HCT116 (cell line): ENCODE data around the gene TMEM175. TPM values are rescaled to one million over a fixed set of nuclear protein-coding genes. Genes with fewer than 3 reads are reported as not detected.

ENCODE experiments used
- ATAC-seq: fragments of 200-7000 bp; cut with Tn5 transposase; 2 replicates; pipeline ENCODE4 v1.9.1; 2020; ENCODE audit warnings: mild to moderate bottlenecking, moderate library complexity
- BruUV-seq: library from RNA; stranded (reverse); fragments of 400-500 nt; replicated peaks from 2 replicates; lab custom pipeline; 2021; lab: Mats Ljungman, UMichigan
- CTCF ChIA-PET: fragments of 300-600 bp; sonication (Branson Sonifier 250); formaldehyde crosslinking; loops from one replicate; lab custom pipeline; 2021; ENCODE audit warnings: antibody characterized with exemption; lab: Charles Lee
- POLR2A ChIA-PET: fragments of 300-600, 350-600 bp; sonication (Branson Sonifier 250); formaldehyde crosslinking; loops from one replicate; lab custom pipeline; 2021; ENCODE audit warnings: antibody characterized with exemption; lab: Charles Lee
- RAD21 ChIA-PET, 2 experiments: fragments of 300-600 bp; sonication (Branson Sonifier 250); formaldehyde crosslinking; loops; one replicate each; lab custom pipeline; 2023; ENCODE audit warnings: low total read pairs in 2 of 2; ENCODE audit not compliant: uncharacterized antibody in 2 of 2, unreplicated experiment in 2 of 2, low non-redundant PET in 1 of 2; lab: Charles Lee
- DNase-seq: peaks from one replicate; pipeline ENCODE4 v3.0.0-alpha.2; 2010; ENCODE audit warnings: low read depth, low spot score
- H2AFZ ChIP-seq: fragments of 200-600 bp; shearing (Covaris generic), sonication (generic); 2 replicates; pipeline ENCODE4 v1.6.1; 2017; ENCODE audit warnings: low read depth, mixed run types, mixed read lengths, antibody characterized with exemption, low read length; ENCODE audit not compliant: poor library complexity, severe bottlenecking
- H3K27ac ChIP-seq: 2 replicates; pipeline ENCODE4 v1.5.1; 2012; ENCODE audit warnings: low read depth, low read length
- H3K27me3 ChIP-seq: fragments of 200-600 bp; sonication (generic); 2 replicates; pipeline ENCODE4 v1.6.1; 2016; ENCODE audit warnings: mixed run types, low read length, mixed read lengths; ENCODE audit not compliant: insufficient read depth
- H3K36me3 ChIP-seq, 2 experiments: fragments of 200-500 bp in 1 of 2; fragments of 200-600 bp in 1 of 2; sonication (Bioruptor generic) in 1 of 2; sonication (generic) in 1 of 2; 2 replicates each; pipeline versions ENCODE4 v1.5.1 to v1.6.1; 2014 to 2016; ENCODE audit warnings: low read length in 2 of 2, inconsistent platforms in 1 of 2, mixed read lengths in 1 of 2, mixed run types in 1 of 2; ENCODE audit not compliant: insufficient read depth in 2 of 2, control insufficient read depth in 1 of 2
- H3K4me1 ChIP-seq, 2 experiments: fragments of 200-600 bp in 1 of 2; sonication (generic) in 1 of 2; 2 replicates each; pipeline versions ENCODE4 v1.5.1 to v1.6.1; 2012 to 2017; ENCODE audit warnings: low read length in 2 of 2, inconsistent platforms in 1 of 2, mild to moderate bottlenecking in 1 of 2, mixed read lengths in 1 of 2, mixed run types in 1 of 2, moderate library complexity in 1 of 2; ENCODE audit not compliant: insufficient read depth in 2 of 2, control insufficient read depth in 1 of 2
- H3K4me2 ChIP-seq: fragments of 200-600 bp; sonication (generic); 2 replicates; pipeline ENCODE4 v1.6.1; 2017; ENCODE audit warnings: mixed run types, low read length, mixed read lengths
- H3K4me3 ChIP-seq, 2 experiments: fragments of 200-600 bp in 1 of 2; sonication (generic) in 1 of 2; replicated peaks in 1 of 2; 2 replicates each; pipeline ENCODE4 v1.5.1; 2011 to 2016; ENCODE audit warnings: low read length in 2 of 2, control low read depth in 1 of 2, low read depth in 1 of 2, mild to moderate bottlenecking in 1 of 2, mixed read lengths in 1 of 2, mixed run types in 1 of 2
- H3K79me2 ChIP-seq: fragments of 200-600 bp; sonication (generic); 2 replicates; pipeline ENCODE4 v1.6.1; 2017; ENCODE audit warnings: mild to moderate bottlenecking, mixed run types, low read length, moderate library complexity, mixed read lengths; ENCODE audit not compliant: insufficient read depth
- H3K9ac ChIP-seq: fragments of 200-600 bp; sonication (generic); 2 replicates; pipeline ENCODE4 v1.6.1; 2016; ENCODE audit warnings: low read length, mixed read lengths
- H3K9me2 ChIP-seq: fragments of 200-600 bp; sonication (generic), shearing (Covaris generic); 2 replicates; pipeline ENCODE4 v1.6.1; 2017; ENCODE audit warnings: mixed run types, mild to moderate bottlenecking, moderate library complexity; ENCODE audit not compliant: insufficient read depth
- H3K9me3 ChIP-seq, 2 experiments: fragments of 200-500 bp in 1 of 2; fragments of 200-600 bp in 1 of 2; sonication (Bioruptor generic) in 1 of 2; sonication (generic) in 1 of 2; 2 replicates each; pipeline ENCODE4 v1.6.1; 2014 to 2017; ENCODE audit warnings: low read length in 2 of 2, mixed read lengths in 2 of 2, inconsistent platforms in 1 of 2, low read depth in 1 of 2, mild to moderate bottlenecking in 1 of 2, mixed run types in 1 of 2, moderate library complexity in 1 of 2; ENCODE audit not compliant: control insufficient read depth in 1 of 2, insufficient read depth in 1 of 2
- H4K20me1 ChIP-seq: fragments of 200-600 bp; sonication (generic), shearing (Covaris generic); 2 replicates; pipeline ENCODE4 v1.6.1; 2017; ENCODE audit warnings: mixed run types, mild to moderate bottlenecking, moderate library complexity; ENCODE audit not compliant: insufficient read depth
- CBX3 ChIP-seq: IDR thresholded peaks from 2 replicates; pipeline ENCODE4 v1.6.1; 2012; ENCODE audit warnings: low read depth
- CEBPB ChIP-seq: IDR thresholded peaks from 2 replicates; pipeline ENCODE4 v1.6.1; 2012; ENCODE audit warnings: low read depth
- ELF1 ChIP-seq: IDR thresholded peaks from 2 replicates; pipeline ENCODE4 v1.6.1; 2012; ENCODE audit warnings: low read depth, borderline replicate concordance
- EZH2 ChIP-seq: fragments of 200-600 bp; sonication (generic); IDR thresholded peaks from 2 replicates; pipeline ENCODE4 v1.6.1; 2017; ENCODE audit warnings: antibody characterized with exemption, mixed run types
- JUND ChIP-seq: IDR thresholded peaks from 2 replicates; pipeline ENCODE4 v1.6.1; 2012
- RAD21 ChIP-seq: IDR thresholded peaks from 2 replicates; pipeline ENCODE4 v1.6.1; 2012; ENCODE audit warnings: low read depth, mild to moderate bottlenecking
- SIN3A ChIP-seq: IDR thresholded peaks from 2 replicates; pipeline ENCODE4 v1.6.1; 2012; ENCODE audit warnings: low read depth
- SRF ChIP-seq: IDR thresholded peaks from 2 replicates; pipeline ENCODE4 v1.6.1; 2012; ENCODE audit warnings: low read depth
- TCF7L2 ChIP-seq: IDR thresholded peaks from 2 replicates; pipeline ENCODE4 v1.7.0; 2011; ENCODE audit warnings: borderline replicate concordance, inconsistent platforms; ENCODE audit not compliant: insufficient read depth, insufficient read length; ENCODE audit errors: extremely low read depth
- YY1 ChIP-seq: IDR thresholded peaks from 2 replicates; pipeline ENCODE4 v1.6.1; 2011; ENCODE audit warnings: low read length, low read depth, moderate library complexity, mild to moderate bottlenecking; ENCODE audit not compliant: insufficient replicate concordance; ENCODE audit errors: extremely low read depth
- ZFX ChIP-seq: fragments of 450-650 bp; IDR thresholded peaks from 2 replicates; pipeline ENCODE4 v1.6.1; 2017
- intact Hi-C: fragments of 100-400 bp; cut with micrococcal nuclease; formaldehyde crosslinking; loops from 2 replicates; pipeline ENCODE4 v1.10.0; 2022
- total RNA-seq: library from RNA; stranded (reverse); gene quantifications from one replicate; pipeline ENCODE4 v1.2.1, GENCODE V29; 2021; ENCODE audit not compliant: unreplicated experiment
- TF ChIP-seq, protein P1 (sequence below): IDR thresholded peaks from 2 replicates; pipeline ENCODE4 v1.6.1; 2012; ENCODE audit warnings: low read depth
- TF ChIP-seq, protein P2 (sequence below), 3 experiments: fragments of 200-600 bp in 1 of 3; sonication (generic) in 1 of 3; IDR thresholded peaks in 2 of 3; conservative IDR thresholded peaks in 1 of 3; 2 replicates each; pipeline ENCODE4 v1.5.1; 2012 to 2017; ENCODE audit warnings: low read depth in 2 of 3, low read length in 2 of 3, antibody characterized with exemption in 1 of 3, borderline replicate concordance in 1 of 3, control low read depth in 1 of 3, mild to moderate bottlenecking in 1 of 3, mixed read lengths in 1 of 3, mixed run types in 1 of 3, moderate library complexity in 1 of 3; ENCODE audit not compliant: insufficient read depth in 1 of 3

Gene TMEM175
- total RNA-seq, 1 experiment from 2014 or later = 17.5 TPM

DNA sequence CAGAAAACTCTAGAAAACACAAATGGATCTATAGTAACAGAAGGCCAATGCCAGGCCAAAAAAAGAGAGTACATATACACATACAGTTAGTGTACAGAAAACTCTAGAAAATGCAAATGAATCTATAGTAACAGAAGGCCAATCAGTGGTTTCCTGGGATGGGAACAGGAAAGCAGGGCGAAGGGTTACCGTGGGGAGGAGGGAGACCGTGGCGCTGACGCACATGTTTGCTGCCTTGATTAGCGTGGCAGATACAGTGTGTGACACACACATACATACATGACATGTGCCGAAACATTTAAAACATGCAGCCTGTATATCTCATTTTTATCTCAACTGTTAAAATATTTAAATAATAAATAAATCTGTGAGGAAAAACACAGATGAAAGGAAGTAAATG lies 14.8 kb upstream of the TMEM175 start:
- Histone ChIP-seq H3K36me3 (no peaks in the 10 kb centered on the region), H3K27me3 (no peaks in the 10 kb centered on the region), H3K9me2 (no peaks in the 10 kb centered on the region), H3K9ac (no peak overlapping the region), H3K9me3 (no peaks in the 10 kb centered on the region), H3K4me1 (no peaks in the 10 kb centered on the region), H4K20me1 (0 out of 2 replicates have a peak, but pooled peaks cover 5% of the 10 kb centered on the region), H3K4me2 (no peak overlapping the region), H3K27ac (no peak overlapping the region), H3K79me2 (peaks cover 91% of the 10 kb centered on the region), H2AFZ (no peak overlapping the region), H3K4me3 (no peak overlapping the region)
- no TSS peak for BruUV-seq
- intact Hi-C loops = loop anchor here (10.0 kb wide), 1 partner anchor 73 kb away; no protein-coding TSS in a partner anchor
- POLR2A ChIA-PET = no interaction called here
- RAD21 ChIA-PET = no interaction called here
- ATAC-seq = no peak
- CTCF ChIA-PET = no interaction called here
- no peak for DNase-seq
- TF ChIP-seq SRF (no peak), CEBPB (no peak), YY1 (no peak), SIN3A (no peak), EZH2 (no peak), JUND (no peak), CBX3 (no peak), TCF7L2 (no peak), RAD21 (no peak), ELF1 (no peak), ZFX (no peak)
- TF ChIP-seq, protein P1, sequence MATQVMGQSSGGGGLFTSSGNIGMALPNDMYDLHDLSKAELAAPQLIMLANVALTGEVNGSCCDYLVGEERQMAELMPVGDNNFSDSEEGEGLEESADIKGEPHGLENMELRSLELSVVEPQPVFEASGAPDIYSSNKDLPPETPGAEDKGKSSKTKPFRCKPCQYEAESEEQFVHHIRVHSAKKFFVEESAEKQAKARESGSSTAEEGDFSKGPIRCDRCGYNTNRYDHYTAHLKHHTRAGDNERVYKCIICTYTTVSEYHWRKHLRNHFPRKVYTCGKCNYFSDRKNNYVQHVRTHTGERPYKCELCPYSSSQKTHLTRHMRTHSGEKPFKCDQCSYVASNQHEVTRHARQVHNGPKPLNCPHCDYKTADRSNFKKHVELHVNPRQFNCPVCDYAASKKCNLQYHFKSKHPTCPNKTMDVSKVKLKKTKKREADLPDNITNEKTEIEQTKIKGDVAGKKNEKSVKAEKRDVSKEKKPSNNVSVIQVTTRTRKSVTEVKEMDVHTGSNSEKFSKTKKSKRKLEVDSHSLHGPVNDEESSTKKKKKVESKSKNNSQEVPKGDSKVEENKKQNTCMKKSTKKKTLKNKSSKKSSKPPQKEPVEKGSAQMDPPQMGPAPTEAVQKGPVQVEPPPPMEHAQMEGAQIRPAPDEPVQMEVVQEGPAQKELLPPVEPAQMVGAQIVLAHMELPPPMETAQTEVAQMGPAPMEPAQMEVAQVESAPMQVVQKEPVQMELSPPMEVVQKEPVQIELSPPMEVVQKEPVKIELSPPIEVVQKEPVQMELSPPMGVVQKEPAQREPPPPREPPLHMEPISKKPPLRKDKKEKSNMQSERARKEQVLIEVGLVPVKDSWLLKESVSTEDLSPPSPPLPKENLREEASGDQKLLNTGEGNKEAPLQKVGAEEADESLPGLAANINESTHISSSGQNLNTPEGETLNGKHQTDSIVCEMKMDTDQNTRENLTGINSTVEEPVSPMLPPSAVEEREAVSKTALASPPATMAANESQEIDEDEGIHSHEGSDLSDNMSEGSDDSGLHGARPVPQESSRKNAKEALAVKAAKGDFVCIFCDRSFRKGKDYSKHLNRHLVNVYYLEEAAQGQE = no peak
- TF ChIP-seq, protein P2, sequence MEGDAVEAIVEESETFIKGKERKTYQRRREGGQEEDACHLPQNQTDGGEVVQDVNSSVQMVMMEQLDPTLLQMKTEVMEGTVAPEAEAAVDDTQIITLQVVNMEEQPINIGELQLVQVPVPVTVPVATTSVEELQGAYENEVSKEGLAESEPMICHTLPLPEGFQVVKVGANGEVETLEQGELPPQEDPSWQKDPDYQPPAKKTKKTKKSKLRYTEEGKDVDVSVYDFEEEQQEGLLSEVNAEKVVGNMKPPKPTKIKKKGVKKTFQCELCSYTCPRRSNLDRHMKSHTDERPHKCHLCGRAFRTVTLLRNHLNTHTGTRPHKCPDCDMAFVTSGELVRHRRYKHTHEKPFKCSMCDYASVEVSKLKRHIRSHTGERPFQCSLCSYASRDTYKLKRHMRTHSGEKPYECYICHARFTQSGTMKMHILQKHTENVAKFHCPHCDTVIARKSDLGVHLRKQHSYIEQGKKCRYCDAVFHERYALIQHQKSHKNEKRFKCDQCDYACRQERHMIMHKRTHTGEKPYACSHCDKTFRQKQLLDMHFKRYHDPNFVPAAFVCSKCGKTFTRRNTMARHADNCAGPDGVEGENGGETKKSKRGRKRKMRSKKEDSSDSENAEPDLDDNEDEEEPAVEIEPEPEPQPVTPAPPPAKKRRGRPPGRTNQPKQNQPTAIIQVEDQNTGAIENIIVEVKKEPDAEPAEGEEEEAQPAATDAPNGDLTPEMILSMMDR (IDR thresholded peaks at IDR 0.05 in 2 of 3, conservative IDR thresholded peaks at IDR 0.05 in 1 of 3; ENCODE audit: borderline replicate concordance in 1 of 3, insufficient read depth in 1 of 3, low read depth in 2 of 3, low read length in 2 of 3) = no peak
